ENCODE data around the gene FOXC1.

Gene FOXC1

DNA sequence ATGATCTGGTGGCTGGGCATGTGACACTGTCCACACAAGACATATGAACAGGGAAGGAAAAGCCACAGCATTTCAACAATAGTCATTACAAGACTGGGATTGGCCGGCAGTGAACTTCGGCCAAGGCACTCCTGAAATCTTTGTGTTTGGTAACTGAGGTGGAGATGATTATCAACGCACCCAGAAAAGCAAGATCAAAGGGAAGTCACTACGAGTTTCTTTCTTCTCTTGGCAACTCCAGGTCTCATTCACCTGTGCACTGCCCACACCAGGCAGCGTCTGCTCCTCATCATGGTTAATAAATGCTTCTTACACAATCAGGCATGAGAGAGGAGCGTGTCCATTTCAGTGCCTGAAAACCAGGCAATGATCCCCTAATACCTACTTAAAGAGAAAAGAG, 20.5 kb upstream of the FOXC1 start:
- CTCF ChIA-PET = no interaction called here
- DNase-seq = no peak
- POLR2A ChIA-PET = no interaction called here
- peaks cover 0 to 17% (median 7%) of the 10 kb centered on the region in 5 experiments for H3K27me3 ChIP-seq (replicated peaks in 2 of 5; ENCODE audit: control insufficient read depth in 4 of 5, insufficient read depth in 5 of 5, low read length in 4 of 5)
- WGBS (ENCODE audit: insufficient coverage) = 93% methylated on average over 2 of the region's 6 CpGs
- H3K4me3 ChIP-seq (ENCODE audit: control insufficient read depth in 1 of 7, extremely low read depth in 1 of 7, insufficient read depth in 4 of 7, low read depth in 2 of 7, low read length in 6 of 7) = no peak overlapping the region
- H3K4me1 ChIP-seq (ENCODE audit: control extremely low read depth in 1 of 4, control insufficient read depth in 4 of 4, insufficient read depth in 4 of 4, low read length in 3 of 4) = no peaks in the 10 kb centered on the region
- peaks cover 0 to under 1% (median 0%) of the 10 kb centered on the region in 5 experiments for H3K9me3 ChIP-seq (ENCODE audit: control extremely low read depth in 1 of 5, control insufficient read depth in 4 of 5, insufficient read depth in 2 of 5, low read depth in 1 of 5, low read length in 4 of 5)
- no peak overlapping the region for H3K27ac ChIP-seq (ENCODE audit: insufficient read depth in 1 of 2, low read depth in 1 of 2, low read length in 2 of 2, poor library complexity in 1 of 2, severe bottlenecking in 2 of 2)
- no peaks in the 10 kb centered on the region for H3K36me3 ChIP-seq (ENCODE audit: control insufficient read depth in 4 of 4, insufficient read depth in 4 of 4, low read length in 3 of 4)

DNA sequence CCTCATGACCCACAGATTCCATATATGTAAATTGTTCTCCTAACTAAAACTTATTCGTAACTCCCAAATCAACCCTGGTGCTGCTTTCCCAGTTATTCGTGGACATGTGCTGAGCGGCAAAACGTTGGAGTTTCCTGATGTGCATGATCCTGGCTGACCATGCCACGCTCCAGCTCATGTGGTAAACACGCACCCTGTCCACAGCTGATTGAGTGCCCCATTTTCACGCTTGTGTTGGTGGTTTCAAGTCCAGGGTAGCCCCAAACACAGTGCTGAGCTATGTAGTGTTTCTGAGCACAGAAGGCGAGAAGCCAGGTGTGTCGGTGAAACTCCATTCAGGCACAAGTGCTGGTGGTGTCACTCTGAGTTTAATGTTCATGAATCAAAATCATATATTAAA, 19.1 kb upstream of the FOXC1 start:
- Histone ChIP-seq H3K9me3 (ENCODE audit: control extremely low read depth in 1 of 5, control insufficient read depth in 4 of 5, insufficient read depth in 2 of 5, low read depth in 1 of 5, low read length in 4 of 5) (no peaks in the 10 kb centered on the region), H3K27me3 (replicated peaks in 2 of 5; ENCODE audit: control insufficient read depth in 4 of 5, insufficient read depth in 5 of 5, low read length in 4 of 5) (peaks cover 0 to 31% (median 12%) of the 10 kb centered on the region in 5 experiments), H3K4me3 (ENCODE audit: control insufficient read depth in 1 of 7, extremely low read depth in 1 of 7, insufficient read depth in 4 of 7, low read depth in 2 of 7, low read length in 6 of 7) (no peak overlapping the region), H3K36me3 (ENCODE audit: control insufficient read depth in 4 of 4, insufficient read depth in 4 of 4, low read length in 3 of 4) (no peaks in the 10 kb centered on the region), H3K4me1 (ENCODE audit: control extremely low read depth in 1 of 4, control insufficient read depth in 4 of 4, insufficient read depth in 4 of 4, low read length in 3 of 4) (no peaks in the 10 kb centered on the region), H3K27ac (ENCODE audit: insufficient read depth in 1 of 2, low read depth in 1 of 2, low read length in 2 of 2, poor library complexity in 1 of 2, severe bottlenecking in 2 of 2) (no peak overlapping the region)
- POLR2A ChIA-PET = no interaction called here
- no peak for DNase-seq
- 96% methylated on average over 9 of the region's 9 CpGs for WGBS (ENCODE audit: insufficient coverage)
- CTCF ChIA-PET = no interaction called here

DNA sequence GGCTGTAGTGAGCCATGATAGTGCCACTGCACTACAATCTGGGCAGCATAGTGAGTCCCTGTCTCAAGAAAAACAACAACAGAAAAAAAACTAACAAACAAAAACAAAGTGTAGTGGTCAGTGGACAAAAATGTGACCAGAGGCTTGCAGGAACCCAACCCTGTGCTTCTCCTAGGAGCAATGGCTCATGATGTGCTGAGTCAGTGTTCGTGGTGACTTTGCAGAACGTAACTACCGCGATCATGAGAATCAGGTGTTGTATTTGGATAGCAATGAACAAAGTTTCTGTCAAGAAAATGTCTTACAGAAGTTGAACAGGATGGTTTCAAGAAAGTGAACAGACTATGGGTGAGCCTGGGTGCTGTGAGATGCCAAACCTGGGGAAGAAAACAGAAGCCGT, 18.5 kb upstream of the FOXC1 start:
- H3K4me1 ChIP-seq (ENCODE audit: control extremely low read depth in 1 of 4, control insufficient read depth in 4 of 4, insufficient read depth in 4 of 4, low read length in 3 of 4) = peaks cover 0 to 4% (median 0%) of the 10 kb centered on the region in 4 experiments
- WGBS (ENCODE audit: insufficient coverage) = 93% methylated on average over 3 of the region's 5 CpGs
- H3K27ac ChIP-seq (ENCODE audit: insufficient read depth in 1 of 2, low read depth in 1 of 2, low read length in 2 of 2, poor library complexity in 1 of 2, severe bottlenecking in 2 of 2) = no peak overlapping the region
- POLR2A ChIA-PET = no interaction called here
- H3K27me3 ChIP-seq (replicated peaks in 2 of 5; ENCODE audit: control insufficient read depth in 4 of 5, insufficient read depth in 5 of 5, low read length in 4 of 5) = peaks cover 0 to 34% (median 12%) of the 10 kb centered on the region in 5 experiments
- CTCF ChIA-PET = interaction anchor here (1.1 to 1.3 kb wide), 3 partner anchors 11 to 1043 kb away, joined by 3 to 5 read pairs (median 4); no protein-coding TSS in a partner anchor
- no peaks in the 10 kb centered on the region for H3K36me3 ChIP-seq (ENCODE audit: control insufficient read depth in 4 of 4, insufficient read depth in 4 of 4, low read length in 3 of 4)
- no peak for DNase-seq
- no peaks in the 10 kb centered on the region for H3K9me3 ChIP-seq (ENCODE audit: control extremely low read depth in 1 of 5, control insufficient read depth in 4 of 5, insufficient read depth in 2 of 5, low read depth in 1 of 5, low read length in 4 of 5)
- no peak overlapping the region for H3K4me3 ChIP-seq (ENCODE audit: control insufficient read depth in 1 of 7, extremely low read depth in 1 of 7, insufficient read depth in 4 of 7, low read depth in 2 of 7, low read length in 6 of 7)

DNA sequence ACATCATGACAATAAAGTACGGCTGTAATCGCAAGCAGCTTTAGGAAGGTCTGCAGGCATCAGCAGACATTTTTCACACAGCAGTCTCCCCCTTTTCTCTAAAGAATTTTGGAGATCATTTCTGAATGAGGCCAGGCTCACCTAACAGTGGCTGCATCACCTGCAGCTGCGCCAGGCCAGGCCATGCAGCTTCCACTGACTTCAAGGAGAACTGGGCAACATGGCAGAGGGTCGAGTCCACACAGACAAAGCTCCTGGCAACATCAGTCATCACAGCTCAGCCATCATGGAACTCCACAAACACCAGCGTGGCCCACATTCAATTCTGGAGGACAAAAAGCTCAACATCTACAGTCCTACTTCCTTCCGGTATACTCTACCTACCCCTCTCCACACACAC, 17.8 kb upstream of the FOXC1 start:
- no peak for DNase-seq
- H3K4me3 ChIP-seq (ENCODE audit: control insufficient read depth in 1 of 7, extremely low read depth in 1 of 7, insufficient read depth in 4 of 7, low read depth in 2 of 7, low read length in 6 of 7) = no peak overlapping the region
- H3K9me3 ChIP-seq (ENCODE audit: control extremely low read depth in 1 of 5, control insufficient read depth in 4 of 5, insufficient read depth in 2 of 5, low read depth in 1 of 5, low read length in 4 of 5) = no peaks in the 10 kb centered on the region
- H3K27me3 ChIP-seq (replicated peaks in 2 of 5; ENCODE audit: control insufficient read depth in 4 of 5, insufficient read depth in 5 of 5, low read length in 4 of 5) = peaks cover 2 to 36% (median 12%) of the 10 kb centered on the region in 5 experiments
- ChIA-PET POLR2A (interaction anchor here (0.7 kb wide), 1 partner anchor 1048 kb away, joined by 4 read pairs; no protein-coding TSS in a partner anchor), CTCF (interaction anchor here (0.7 to 1.3 kb wide), 8 partner anchors 11 to 1060 kb away, joined by 3 to 5 read pairs (median 3); no protein-coding TSS in a partner anchor)
- 92% methylated on average over 4 of the region's 6 CpGs for WGBS (ENCODE audit: insufficient coverage)
- H3K4me1 ChIP-seq (ENCODE audit: control extremely low read depth in 1 of 4, control insufficient read depth in 4 of 4, insufficient read depth in 4 of 4, low read length in 3 of 4) = peaks cover 0 to 4% (median 0%) of the 10 kb centered on the region in 4 experiments
- no peak overlapping the region for H3K27ac ChIP-seq (ENCODE audit: insufficient read depth in 1 of 2, low read depth in 1 of 2, low read length in 2 of 2, poor library complexity in 1 of 2, severe bottlenecking in 2 of 2)
- H3K36me3 ChIP-seq (ENCODE audit: control insufficient read depth in 4 of 4, insufficient read depth in 4 of 4, low read length in 3 of 4) = no peaks in the 10 kb centered on the region

DNA sequence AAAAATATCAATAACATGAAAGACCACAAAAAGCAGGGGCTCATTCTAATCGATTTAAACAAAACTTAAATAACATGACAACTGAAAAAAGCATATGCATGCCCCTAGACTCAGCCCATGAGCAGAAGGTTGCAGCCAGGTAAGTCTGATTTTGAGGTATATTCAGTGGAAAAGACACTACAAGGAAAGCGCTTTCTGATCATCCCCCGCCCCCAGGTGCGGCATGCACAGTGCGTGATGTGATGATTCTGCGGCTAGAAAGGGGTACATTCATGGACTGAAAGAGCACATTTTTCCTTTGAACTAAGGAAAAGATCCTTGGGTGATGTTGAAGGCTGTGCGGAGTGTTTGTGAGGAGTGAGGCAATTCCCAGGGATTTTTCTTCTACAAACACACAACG, 16.9 kb upstream of the FOXC1 start:
- no peak for DNase-seq
- POLR2A ChIA-PET = interaction anchor here (0.7 kb wide), 1 partner anchor 1047 kb away, joined by 4 read pairs; no protein-coding TSS in a partner anchor
- Histone ChIP-seq H3K4me1 (ENCODE audit: control extremely low read depth in 1 of 4, control insufficient read depth in 4 of 4, insufficient read depth in 4 of 4, low read length in 3 of 4) (peaks cover 0 to 4% (median 0%) of the 10 kb centered on the region in 4 experiments), H3K9me3 (ENCODE audit: control extremely low read depth in 1 of 5, control insufficient read depth in 4 of 5, insufficient read depth in 2 of 5, low read depth in 1 of 5, low read length in 4 of 5) (no peaks in the 10 kb centered on the region), H3K27ac (ENCODE audit: insufficient read depth in 1 of 2, low read depth in 1 of 2, low read length in 2 of 2, poor library complexity in 1 of 2, severe bottlenecking in 2 of 2) (no peak overlapping the region), H3K27me3 (replicated peaks in 2 of 5; ENCODE audit: control insufficient read depth in 4 of 5, insufficient read depth in 5 of 5, low read length in 4 of 5) (peaks cover 4 to 37% (median 12%) of the 10 kb centered on the region in 5 experiments), H3K4me3 (ENCODE audit: control insufficient read depth in 1 of 7, extremely low read depth in 1 of 7, insufficient read depth in 4 of 7, low read depth in 2 of 7, low read length in 6 of 7) (no peak overlapping the region), H3K36me3 (ENCODE audit: control insufficient read depth in 4 of 4, insufficient read depth in 4 of 4, low read length in 3 of 4) (no peaks in the 10 kb centered on the region)
- CTCF ChIA-PET = interaction anchor here (0.7 to 1.3 kb wide), 4 partner anchors 10 to 1059 kb away, joined by 3 to 4 read pairs (median 3); no protein-coding TSS in a partner anchor
- WGBS (ENCODE audit: insufficient coverage) = 94% methylated on average over 5 of the region's 8 CpGs

DNA sequence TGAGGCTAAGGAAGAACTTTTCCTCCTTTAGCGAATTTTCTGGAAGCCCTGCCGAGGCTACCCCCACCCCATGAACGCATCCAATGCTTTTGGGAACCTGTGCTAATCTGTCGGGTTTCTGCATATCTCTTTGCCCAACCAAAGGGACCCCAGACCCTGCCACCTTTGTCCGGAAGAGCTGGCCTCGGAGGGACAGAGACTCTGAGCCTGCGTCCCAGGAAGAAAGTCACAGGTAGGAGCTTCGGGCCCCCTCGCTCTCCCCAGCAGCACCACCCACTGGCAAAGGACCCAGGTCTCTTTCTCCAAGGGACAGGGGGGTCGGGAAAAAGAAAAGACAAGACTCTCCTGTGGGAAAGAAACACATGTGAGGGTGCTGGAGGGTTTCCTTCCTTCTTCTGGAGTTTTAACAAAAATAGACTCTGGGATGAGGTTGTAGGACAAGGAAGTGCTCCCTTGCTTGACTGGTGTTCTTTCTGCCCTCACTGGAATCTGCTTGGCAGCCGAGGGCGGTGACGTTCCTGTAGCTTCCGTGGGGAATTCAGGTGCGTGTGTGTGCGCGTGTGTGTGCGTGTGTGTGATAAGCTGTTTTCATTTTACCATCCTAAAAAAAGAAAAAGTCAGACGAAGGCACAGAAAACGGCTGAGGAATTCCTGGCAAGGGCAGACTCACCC, 16.3 kb upstream of the FOXC1 start:
- Histone ChIP-seq H3K36me3 (ENCODE audit: control insufficient read depth in 4 of 4, insufficient read depth in 4 of 4, low read length in 3 of 4) (no peaks in the 10 kb centered on the region), H3K27me3 (replicated peaks in 2 of 5; ENCODE audit: control insufficient read depth in 4 of 5, insufficient read depth in 5 of 5, low read length in 4 of 5) (peaks cover 4 to 41% (median 12%) of the 10 kb centered on the region in 5 experiments), H3K4me3 (ENCODE audit: control insufficient read depth in 1 of 7, extremely low read depth in 1 of 7, insufficient read depth in 4 of 7, low read depth in 2 of 7, low read length in 6 of 7) (no peak overlapping the region), H3K9me3 (ENCODE audit: control extremely low read depth in 1 of 5, control insufficient read depth in 4 of 5, insufficient read depth in 2 of 5, low read depth in 1 of 5, low read length in 4 of 5) (no peaks in the 10 kb centered on the region), H3K4me1 (ENCODE audit: control extremely low read depth in 1 of 4, control insufficient read depth in 4 of 4, insufficient read depth in 4 of 4, low read length in 3 of 4) (peaks cover 0 to 4% (median 0%) of the 10 kb centered on the region in 4 experiments), H3K27ac (ENCODE audit: insufficient read depth in 1 of 2, low read depth in 1 of 2, low read length in 2 of 2, poor library complexity in 1 of 2, severe bottlenecking in 2 of 2) (no peak overlapping the region)
- CTCF ChIA-PET = interaction anchor here (1.1 to 1.5 kb wide), 2 partner anchors 9 to 26 kb away, joined by 3 to 6 read pairs; no protein-coding TSS in a partner anchor
- no peak for DNase-seq
- POLR2A ChIA-PET = no interaction called here
- 68% methylated on average over 15 of the region's 20 CpGs for WGBS (ENCODE audit: insufficient coverage)

DNA sequence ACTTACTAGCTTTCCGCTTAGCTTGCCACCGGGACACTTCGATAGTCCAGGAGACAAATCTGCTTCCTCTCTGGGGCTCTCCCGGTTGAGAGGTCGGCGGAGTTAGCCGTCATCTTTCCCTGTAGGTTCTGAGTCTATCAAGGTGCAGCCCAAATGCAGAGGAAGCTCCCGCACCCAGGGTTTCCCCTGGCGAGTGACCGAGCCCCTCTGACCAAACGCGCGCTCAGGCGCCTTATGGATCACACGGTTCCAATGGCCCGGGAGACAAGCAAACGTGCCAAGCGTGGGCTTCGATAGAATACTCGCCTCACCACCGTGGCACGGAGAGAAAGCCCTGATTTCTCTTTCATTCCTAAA, 15.8 kb upstream of the FOXC1 start:
- POLR2A ChIA-PET = no interaction called here
- Histone ChIP-seq H3K4me1 (ENCODE audit: control extremely low read depth in 1 of 4, control insufficient read depth in 4 of 4, insufficient read depth in 4 of 4, low read length in 3 of 4) (peaks cover 0 to 4% (median 0%) of the 10 kb centered on the region in 4 experiments), H3K36me3 (ENCODE audit: control insufficient read depth in 4 of 4, insufficient read depth in 4 of 4, low read length in 3 of 4) (no peaks in the 10 kb centered on the region), H3K4me3 (ENCODE audit: control insufficient read depth in 1 of 7, extremely low read depth in 1 of 7, insufficient read depth in 4 of 7, low read depth in 2 of 7, low read length in 6 of 7) (no peak overlapping the region), H3K27me3 (replicated peaks in 2 of 5; ENCODE audit: control insufficient read depth in 4 of 5, insufficient read depth in 5 of 5, low read length in 4 of 5) (peaks cover 4 to 46% (median 12%) of the 10 kb centered on the region in 5 experiments), H3K9me3 (ENCODE audit: control extremely low read depth in 1 of 5, control insufficient read depth in 4 of 5, insufficient read depth in 2 of 5, low read depth in 1 of 5, low read length in 4 of 5) (no peaks in the 10 kb centered on the region), H3K27ac (ENCODE audit: insufficient read depth in 1 of 2, low read depth in 1 of 2, low read length in 2 of 2, poor library complexity in 1 of 2, severe bottlenecking in 2 of 2) (no peak overlapping the region)
- CTCF ChIA-PET = interaction anchor here (1.5 kb wide), 1 partner anchor 9 kb away, joined by 6 read pairs; no protein-coding TSS in a partner anchor
- 83% methylated on average over 22 of the region's 22 CpGs for WGBS (ENCODE audit: insufficient coverage)
- no peak for DNase-seq

All from common myeloid progenitor, CD34-positive (primary cell).